Stimulated activated CD4-positive, alpha-beta T cell treated with anti-CD3 and anti-CD28 coated beads, Interleukin-4, amount 100 ng/mL, for 24 hours (primary cell): ENCODE results near the gene MIF4GD.
"Not testable (repeated sequence)": the region's sequence is repeated elsewhere in the genome, so short reads cannot be mapped to it uniquely, and the experiment has no call there.

Experiments
- DNase-seq: peaks from one replicate; pipeline ENCODE4 v3.0.0-alpha.2; 2020

MIF4GD gene

GRCh38 chr17:75287221-75287620, 16.2 kb upstream of the MIF4GD start:
- no peak for DNase-seq

DNA sequence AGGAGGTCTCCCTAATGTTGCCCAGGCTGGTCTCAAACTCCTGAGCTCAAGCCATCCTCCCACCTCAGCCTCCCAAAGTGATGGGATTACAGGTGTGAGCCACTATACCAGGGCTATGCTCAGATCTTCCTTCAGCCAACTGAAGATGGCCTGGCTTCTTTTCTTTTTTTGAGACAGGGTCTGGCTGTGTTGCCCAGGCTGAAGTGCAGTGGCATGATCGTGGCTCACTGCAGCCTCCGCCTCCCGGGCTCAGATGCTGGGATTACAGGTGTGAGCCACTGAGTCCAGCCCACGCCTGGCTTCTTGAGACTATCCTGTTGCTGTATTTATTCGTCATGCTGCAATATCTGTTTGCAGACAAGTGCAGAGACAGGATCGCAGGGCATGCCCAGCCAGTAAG, 14.1 kb upstream of the MIF4GD start:
- no peak for DNase-seq

GRCh38 chr17:75280189-75280588, 9.2 kb upstream of the MIF4GD start:
- not testable (repeated sequence) for DNase-seq

DNA sequence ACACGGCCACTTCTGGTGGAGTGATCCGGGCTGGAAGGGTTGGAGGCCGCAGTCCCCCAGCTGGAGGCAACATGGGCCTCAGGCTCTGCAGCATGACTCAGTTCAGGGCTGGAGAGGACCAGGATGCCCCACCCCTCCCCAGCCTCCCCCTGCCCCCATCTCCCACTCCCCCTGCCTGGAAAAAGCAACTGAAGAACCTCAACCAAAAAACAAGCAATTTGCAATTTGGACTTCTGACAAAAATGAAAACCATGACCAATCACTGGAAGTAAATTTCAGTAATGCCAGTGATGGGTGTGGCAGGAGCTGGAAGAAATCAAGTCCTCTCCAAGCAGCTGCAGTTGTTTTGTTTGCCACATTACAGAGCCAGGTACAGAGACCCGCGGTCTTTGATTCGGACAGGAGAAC, 6.6 kb upstream of the MIF4GD start:
- no peak for DNase-seq

- DNase-seq = no peak
These were observed 3.1 kb upstream of the MIF4GD start for GRCh38 chr17:75273977-75274708.

DNA sequence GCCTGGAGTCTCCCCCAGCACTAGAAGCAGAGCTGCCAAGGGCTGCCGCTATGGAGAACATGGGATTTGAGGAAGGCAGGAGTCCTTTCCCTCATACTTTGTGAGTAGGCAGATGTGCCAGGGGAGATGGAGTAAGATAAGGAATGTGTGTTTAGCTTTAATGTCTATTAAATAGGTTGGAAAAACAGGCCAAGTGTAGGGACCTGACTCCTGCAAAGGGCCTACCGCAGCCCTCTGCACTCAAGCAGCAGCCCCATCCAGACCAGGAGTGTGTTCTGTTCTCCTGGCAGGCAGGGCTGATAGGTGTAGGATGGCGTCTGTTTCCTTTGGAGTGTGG, 1.8 kb upstream of the MIF4GD start:
- no peak for DNase-seq

DNA sequence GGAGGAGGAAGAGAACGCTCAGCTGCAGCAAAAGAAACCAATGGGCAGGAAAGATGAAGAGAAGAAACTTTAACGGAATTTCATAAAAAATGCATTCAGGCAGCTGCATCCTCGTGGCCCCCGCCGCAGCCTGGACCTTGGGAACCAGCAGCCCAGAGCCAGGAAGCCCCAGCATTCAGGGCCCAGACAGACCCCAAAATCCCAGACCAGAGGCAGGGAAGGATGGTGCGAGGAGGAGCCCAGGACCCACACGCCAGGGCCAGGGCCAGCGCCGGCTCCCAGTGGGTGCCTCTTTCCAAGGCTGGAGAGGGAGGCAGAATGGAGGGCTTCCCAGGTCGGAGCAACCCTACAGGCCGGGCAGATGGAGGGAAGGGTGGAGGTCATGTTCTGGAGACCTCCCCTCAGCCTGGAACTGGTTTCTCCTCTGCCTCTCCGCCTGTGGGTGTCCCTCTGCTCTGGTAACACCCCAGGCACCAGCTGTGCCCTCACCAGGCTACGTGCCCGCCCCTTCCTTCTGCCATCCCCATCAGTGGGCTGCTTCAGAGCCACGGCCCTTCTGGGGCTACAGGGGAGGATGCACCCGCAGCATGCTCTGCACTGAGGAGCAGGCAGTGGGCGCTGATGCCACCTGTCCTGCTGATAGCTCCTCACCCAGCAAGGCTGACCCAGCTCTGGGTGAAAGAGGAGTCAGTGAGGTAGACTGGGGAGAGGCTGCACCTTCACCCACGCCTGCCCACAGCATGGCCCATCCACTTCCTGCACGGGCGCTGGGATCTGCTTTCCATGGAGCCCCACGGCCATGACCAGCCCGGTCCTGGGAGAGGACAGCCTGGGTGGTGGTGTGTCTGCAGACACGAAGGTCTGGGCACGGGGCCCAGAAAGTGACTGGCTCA, 1.2 kb upstream of the MIF4GD start:
- DNase-seq = peak; percentile 14

- DNase-seq = peak; percentile 86
These were observed 363 bp upstream of the MIF4GD start for GRCh38 chr17:75271233-75271954.

- DNase-seq = peak; percentile 61
These were observed 639 bp downstream of the MIF4GD start for GRCh38 chr17:75270218-75270965.

- DNase-seq = peak; percentile 14
These were observed 1.2 kb downstream of the MIF4GD start for GRCh38 chr17:75269844-75270217.

DNA sequence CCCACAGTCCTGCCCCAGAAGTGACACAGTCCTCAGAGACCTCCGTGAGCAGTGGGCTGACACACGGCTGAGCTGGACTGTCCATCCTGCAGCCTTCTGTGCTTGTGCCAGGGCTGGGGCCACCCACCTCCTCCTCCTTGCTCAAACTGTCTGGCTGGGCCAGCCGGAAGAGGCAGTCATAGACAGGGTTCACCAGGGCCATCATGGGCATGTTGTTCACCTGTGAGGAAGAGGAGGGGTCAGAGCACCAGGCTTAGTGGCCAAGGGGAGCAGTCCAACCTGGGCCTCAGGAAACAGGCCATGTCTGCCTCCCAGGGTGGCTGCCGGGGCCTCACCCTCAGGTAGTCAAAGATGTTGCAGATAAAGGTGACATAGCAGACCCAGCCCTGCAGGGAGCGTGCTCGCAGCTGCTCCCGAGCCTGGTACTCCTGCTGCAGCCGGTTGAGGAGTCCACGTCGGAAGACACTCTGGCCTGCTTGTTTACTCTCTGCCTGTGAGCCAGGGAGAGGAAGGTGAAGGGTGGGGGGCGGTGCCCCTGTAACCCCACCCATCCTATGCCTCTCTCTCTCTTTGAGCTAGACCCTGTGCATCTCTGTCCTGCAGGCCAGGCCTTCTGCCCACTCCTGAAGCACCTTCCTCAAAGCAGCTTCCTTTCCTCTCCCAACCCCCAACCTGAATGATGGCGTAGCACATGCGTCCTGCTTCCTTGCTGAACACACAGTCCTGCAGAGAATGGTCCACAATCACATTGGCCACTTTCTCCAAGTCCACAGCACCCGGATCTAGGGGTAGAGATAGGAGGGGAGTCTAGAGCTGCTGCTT, 3.4 kb downstream of the MIF4GD start:
- DNase-seq = no peak

DNA sequence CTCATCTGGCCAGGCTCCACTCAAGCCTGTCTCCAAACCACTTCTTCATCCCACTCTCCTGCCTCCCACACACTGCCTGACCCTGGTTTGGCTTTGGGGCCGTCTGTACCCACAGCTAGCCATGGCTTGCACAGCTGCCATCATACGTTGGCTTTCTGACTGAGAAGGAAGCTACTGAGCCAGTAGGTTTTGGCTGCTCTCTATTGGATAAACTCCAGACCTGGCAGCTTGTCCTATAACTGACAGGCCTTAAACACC, 3.9 kb downstream of the MIF4GD start:
- no peak for DNase-seq

DNA sequence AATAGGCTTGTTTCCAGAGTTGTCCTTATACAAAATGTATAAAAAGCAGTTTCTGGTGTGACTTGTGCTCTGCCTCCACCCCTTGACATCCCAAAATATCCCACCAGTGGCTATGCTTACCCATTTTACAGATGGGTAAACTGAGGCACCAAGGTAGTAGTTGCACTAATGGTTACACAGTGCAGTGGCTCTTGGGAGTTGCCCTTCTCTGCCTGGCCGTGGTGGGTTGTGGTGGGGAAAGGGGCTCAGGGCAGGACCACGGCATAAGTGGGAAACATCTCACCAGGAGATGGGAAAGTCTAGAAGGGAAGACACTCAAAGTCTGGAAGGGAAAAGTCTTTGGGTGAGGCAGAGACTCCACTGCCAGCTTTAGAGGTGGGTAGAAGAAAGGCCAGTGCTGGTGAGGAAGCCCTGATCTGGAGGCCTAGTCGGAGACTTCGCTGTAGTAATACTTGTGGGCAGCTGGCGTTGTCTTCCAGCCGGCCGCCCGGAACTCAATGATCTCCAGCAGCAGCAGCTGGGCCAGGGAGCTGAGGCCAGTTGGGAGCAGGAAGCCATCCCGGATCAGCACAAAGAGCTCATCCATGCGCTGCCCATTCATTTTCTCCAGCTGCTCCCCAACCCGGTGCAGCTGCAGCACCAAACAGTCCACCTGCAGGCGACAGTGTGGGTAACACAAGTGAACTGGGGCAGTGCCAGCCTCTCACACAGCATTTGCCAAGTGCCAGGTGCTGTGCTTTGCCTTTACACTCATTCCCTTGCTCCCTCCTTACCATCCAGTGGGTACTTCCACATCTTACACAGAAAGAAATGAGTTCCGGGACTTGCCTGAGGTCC, 4.5 kb downstream of the MIF4GD start:
- DNase-seq = no peak

DNA sequence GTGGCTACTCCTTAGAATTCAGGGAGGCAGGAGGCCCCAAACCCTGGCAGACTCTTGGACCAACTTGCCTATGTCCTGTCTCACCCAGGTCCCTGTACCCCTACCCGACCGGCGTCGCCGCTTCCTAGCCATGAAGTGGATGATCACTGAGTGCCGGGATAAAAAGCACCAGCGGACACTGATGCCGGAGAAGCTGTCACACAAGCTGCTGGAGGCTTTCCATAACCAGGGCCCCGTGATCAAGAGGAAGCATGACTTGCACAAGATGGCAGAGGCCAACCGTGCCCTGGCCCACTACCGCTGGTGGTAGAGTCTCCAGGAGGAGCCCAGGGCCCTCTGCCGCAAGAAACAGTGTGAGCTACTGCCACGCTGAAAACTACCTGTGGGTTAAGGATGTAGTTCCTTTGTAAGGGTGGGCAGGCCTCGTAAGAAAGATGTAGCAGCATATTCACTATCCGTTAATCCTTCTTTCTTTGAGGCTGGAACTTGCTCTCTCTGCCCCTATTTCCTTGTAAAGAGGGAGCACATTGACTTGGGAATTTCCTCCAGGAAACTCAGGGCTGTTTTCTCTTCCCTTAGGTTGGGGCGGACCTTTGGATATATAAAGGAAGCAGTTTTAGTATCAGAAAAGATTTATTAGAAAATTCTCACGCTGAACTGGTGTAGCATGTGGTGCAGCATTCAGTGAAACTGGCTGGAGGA, 5.3 kb downstream of the MIF4GD start:
- DNase-seq = no peak

- DNase-seq = no peak
These were observed 8.0 kb downstream of the MIF4GD start for GRCh38 chr17:75263055-75263454.

- no peak for DNase-seq
These were observed 8.9 kb downstream of the MIF4GD start for GRCh38 chr17:75262112-75262606.

DNA sequence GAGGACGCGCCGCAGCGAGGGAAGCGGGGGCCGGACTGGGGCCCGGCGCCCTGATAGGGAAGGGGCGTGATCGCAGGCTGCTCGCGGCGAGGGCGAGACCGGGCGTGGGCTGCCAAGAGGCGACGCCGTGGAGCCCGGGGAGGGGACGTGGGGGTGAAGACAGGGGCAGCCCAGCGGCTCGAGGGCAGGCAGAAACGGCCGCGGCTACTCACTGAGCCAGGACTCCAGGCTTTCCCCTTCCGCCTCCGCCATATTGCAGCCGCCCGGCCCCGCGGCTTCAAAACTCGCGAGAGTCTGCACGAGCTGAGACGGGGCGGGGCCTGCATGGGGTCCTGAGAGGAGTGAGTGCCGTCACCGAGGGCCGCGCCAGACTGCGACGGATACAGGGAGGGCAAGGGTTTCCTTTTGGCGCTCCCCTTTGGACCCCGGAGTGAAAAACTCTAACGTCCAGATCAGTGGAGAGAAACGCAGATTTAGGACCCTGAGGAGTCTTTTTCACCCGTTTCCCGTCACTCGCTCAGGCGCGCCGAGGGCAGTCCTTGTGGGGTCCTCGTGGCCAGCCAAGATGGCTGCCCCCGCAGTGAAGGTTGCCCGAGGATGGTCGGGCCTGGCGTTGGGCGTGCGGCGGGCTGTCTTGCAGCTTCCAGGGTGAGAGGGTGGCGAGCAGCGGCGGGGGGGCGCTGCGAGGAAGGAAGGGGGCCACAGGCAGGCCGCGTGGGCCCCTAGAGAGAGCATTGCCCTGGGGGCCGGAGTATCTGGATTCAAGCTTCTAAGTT, 9.5 kb downstream of the MIF4GD start, which contains the start of the genes GGA3 and MRPS7:
TSS of gene GGA3 (minus strand) at position 271 of the 776 bp plus-strand sequence. CDS start at position 252, 19 bp downstream.
TSS of gene MRPS7 (plus strand) at position 544 of the 776 bp plus-strand sequence. CDS start at position 566, 22 bp downstream.
- DNase-seq = peak; percentile 96

DNA sequence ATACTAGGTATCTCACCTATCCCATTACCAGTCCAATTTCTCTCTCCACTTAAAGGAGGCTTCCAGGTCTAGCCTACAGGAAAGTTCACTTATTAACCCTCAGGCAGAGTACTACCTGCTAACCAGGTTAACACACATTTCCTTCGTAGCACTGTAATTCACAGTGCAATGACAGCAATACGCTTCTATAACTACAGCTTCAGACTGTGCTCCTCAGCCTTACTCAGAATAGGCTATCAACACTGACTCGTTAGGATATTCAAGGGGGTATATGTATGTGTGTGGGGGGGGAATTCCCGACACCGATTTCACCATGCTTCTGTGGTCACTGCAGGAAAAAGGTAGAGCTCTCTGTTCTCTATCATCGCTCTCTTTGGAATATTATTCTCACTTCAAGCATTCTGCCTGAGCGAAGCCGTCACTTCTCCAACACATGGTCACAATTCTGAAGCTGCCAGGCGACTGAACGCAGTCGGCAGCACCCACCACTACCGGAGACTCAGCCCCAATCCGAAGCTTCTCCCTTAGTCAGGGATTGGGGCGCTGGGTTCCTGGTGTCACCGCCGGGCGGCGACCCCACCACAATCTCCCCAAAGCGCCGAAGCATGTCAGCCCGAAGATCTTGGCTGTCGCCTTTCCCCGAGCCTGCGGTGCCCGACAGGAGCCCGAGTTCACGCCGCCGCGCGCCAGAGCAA, 10.2 kb downstream of the MIF4GD start:
- peak; percentile 74 for DNase-seq

DNA sequence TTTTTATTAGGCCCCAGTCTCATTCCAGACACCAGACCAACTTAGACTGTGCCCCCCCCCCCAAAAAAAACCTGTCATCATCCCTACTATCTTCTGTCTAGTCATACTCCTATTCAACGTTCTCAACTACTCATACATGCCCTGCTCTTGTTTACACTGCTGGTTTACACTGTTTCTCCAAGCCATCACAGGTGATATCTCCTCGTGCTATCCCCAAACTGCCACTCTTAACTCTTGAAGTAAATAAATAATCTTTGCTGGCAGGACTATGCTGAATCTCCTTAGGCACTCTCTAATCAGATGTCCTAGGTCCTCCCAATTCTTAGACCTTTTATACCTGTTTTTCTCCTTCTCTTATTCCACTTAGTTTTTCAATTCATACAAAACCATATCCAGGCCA, 13.8 kb downstream of the MIF4GD start:
- not testable (repeated sequence) for DNase-seq
